ENCODE results near the gene FHOD3. TPM values are rescaled to one million over a fixed set of nuclear protein-coding genes. Genes with fewer than 3 reads are reported as not detected.
A peak's percentile ranks its signal among the peaks of the same experiment; 100 is the strongest.

FHOD3 gene
- total RNA-seq, 1 donor from 2014 or later: 16.3 TPM

DNA sequence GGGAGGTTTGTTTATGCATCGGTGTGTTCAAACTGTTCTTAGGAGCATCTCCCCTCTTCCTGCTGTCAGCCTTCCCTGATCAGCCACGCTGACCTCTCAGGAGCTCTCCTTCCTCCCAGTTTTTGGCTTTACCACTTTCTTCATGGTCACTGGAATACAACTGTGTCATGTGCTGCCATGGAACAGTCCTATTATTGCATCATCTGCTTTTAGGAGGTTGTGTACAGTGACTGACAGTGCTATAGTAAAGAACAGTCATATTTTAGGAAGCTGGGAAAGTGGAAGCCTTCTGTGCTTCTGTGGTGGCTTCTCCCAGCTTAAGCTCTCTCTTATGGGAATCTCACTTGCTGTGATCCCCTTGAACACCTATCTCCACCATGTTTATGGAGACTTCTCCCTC lies 365.8 kb downstream of the FHOD3 start:
- TF ChIP-seq CTCF (IDR thresholded peaks at IDR 0.05; ENCODE audit: unreplicated experiment): no peak
- H3K4me1 Mint-ChIP-seq: no peaks in the 10 kb centered on the region
- no peaks in the 10 kb centered on the region for H3K27me3 Mint-ChIP-seq (ENCODE audit: low read depth)
- H3K27ac Mint-ChIP-seq: no peak overlapping the region
- no peak overlapping the region for H3K4me3 Mint-ChIP-seq
- H3K36me3 Mint-ChIP-seq: peaks cover 2% of the 10 kb centered on the region
- DNase-seq (ENCODE audit: low spot score in 2 of 2, unreplicated experiment in 2 of 2): no peak
- peaks cover 3% of the 10 kb centered on the region for H3K9me3 Mint-ChIP-seq

DNA sequence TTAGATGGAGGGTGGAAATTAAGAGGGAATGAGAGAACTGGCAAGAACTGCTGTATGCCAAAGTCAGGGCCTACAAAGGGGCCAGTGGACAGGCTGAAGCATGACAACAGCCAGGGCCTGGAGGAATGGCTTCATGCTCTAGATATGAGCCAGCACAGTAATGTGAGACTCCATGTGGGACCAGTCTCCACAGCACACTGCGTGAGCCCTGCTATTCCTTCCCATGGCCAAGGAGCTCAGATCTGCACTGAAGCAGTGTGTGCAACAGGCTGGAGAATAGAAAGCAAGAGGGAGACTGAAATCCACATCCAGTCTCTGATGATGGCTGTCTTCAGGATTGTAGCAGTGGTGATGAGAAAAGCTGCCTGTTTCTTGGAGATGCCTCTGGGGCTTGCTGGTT lies 368.4 kb downstream of the FHOD3 start:
- H3K4me3 Mint-ChIP-seq: no peak overlapping the region
- H3K27me3 Mint-ChIP-seq (ENCODE audit: low read depth): no peaks in the 10 kb centered on the region
- peaks cover 2% of the 10 kb centered on the region for H3K36me3 Mint-ChIP-seq

GRCh38 chr18:36667811-36668210 lies 370.3 kb downstream of the FHOD3 start:
- H3K36me3 Mint-ChIP-seq: peaks cover 2% of the 10 kb centered on the region
- no peak overlapping the region for H3K4me3 Mint-ChIP-seq
- DNase-seq (ENCODE audit: low spot score in 2 of 2, unreplicated experiment in 2 of 2): no peak
- H3K9me3 Mint-ChIP-seq: peaks cover 10% of the 10 kb centered on the region
- TF ChIP-seq CTCF (IDR thresholded peaks at IDR 0.05; ENCODE audit: unreplicated experiment): no peak
- H3K27ac Mint-ChIP-seq: no peak overlapping the region
- no peaks in the 10 kb centered on the region for H3K27me3 Mint-ChIP-seq (ENCODE audit: low read depth)
- peaks cover 15% of the 10 kb centered on the region for H3K4me1 Mint-ChIP-seq

More for the DNA sequence above, 368.4 kb downstream of the FHOD3 start:
- no peak for TF ChIP-seq CTCF (IDR thresholded peaks at IDR 0.05; ENCODE audit: unreplicated experiment)
- no peak for DNase-seq (ENCODE audit: low spot score in 2 of 2, unreplicated experiment in 2 of 2)
- Mint-ChIP-seq H3K4me1 (peaks cover 3% of the 10 kb centered on the region), H3K9me3 (peaks cover 10% of the 10 kb centered on the region), H3K27ac (no peak overlapping the region)

DNA sequence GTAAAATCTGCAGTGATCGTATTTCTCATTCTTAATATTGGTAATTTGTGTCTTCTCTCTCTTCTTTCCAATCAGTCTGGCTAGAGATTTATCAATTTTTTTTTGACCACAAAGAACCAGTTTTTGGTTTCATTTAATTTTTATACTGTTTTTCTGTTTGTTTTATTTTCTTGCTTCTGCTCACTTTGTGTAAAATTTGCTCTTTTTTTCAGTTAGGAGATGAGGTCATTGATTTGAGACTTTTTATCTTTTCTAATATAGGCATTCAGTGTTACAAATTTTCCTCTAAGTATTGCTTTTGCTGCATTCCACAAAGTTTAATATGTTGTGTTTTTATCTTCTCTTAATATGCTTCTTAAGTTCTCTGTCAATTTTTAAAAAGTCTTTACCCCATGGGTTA lies 370.8 kb downstream of the FHOD3 start:
- DNase-seq (ENCODE audit: low spot score in 2 of 2, unreplicated experiment in 2 of 2): no peak
- peaks cover 2% of the 10 kb centered on the region for H3K36me3 Mint-ChIP-seq
- TF ChIP-seq CTCF (IDR thresholded peaks at IDR 0.05; ENCODE audit: unreplicated experiment): no peak
- H3K27ac Mint-ChIP-seq: no peak overlapping the region
- H3K4me3 Mint-ChIP-seq: no peak overlapping the region
- peaks cover 10% of the 10 kb centered on the region for H3K9me3 Mint-ChIP-seq
- H3K27me3 Mint-ChIP-seq (ENCODE audit: low read depth): no peaks in the 10 kb centered on the region
- H3K4me1 Mint-ChIP-seq: peaks cover 19% of the 10 kb centered on the region

GRCh38 chr18:36672437-36673344 lies 375.2 kb downstream of the FHOD3 start:
- Mint-ChIP-seq H3K4me3 (peak overlapping the region; percentile 10), H3K9me3 (peaks cover 19% of the 10 kb centered on the region), H3K27ac (peak overlapping the region; percentile 3), H3K4me1 (peaks cover 22% of the 10 kb centered on the region), H3K27me3 (ENCODE audit: low read depth) (no peaks in the 10 kb centered on the region), H3K36me3 (peaks cover 6% of the 10 kb centered on the region)
- no peak for DNase-seq (ENCODE audit: low spot score in 2 of 2, unreplicated experiment in 2 of 2)
- no peak for TF ChIP-seq CTCF (IDR thresholded peaks at IDR 0.05; ENCODE audit: unreplicated experiment)
